OCI-LY7 (cell line): ENCODE results near the gene NLGN1. TPM values are rescaled to one million over a fixed set of nuclear protein-coding genes. Genes with fewer than 3 reads are reported as not detected.

Source experiments
- BruUV-seq: library from RNA; stranded (reverse); fragments of 400-500 nt; replicated peaks from 2 replicates; lab custom pipeline; 2021; lab: Mats Ljungman, UMichigan
- CTCF ChIA-PET: fragments of 300-600 bp; sonication (Branson Sonifier 250); formaldehyde crosslinking; loops from one replicate; lab custom pipeline; 2022; ENCODE audit warnings: antibody characterized with exemption; ENCODE audit not compliant: unreplicated experiment; lab: Charles Lee
- POLR2A ChIA-PET: fragments of 300-600 bp; sonication (Branson Sonifier 250); formaldehyde crosslinking; loops from one replicate; lab custom pipeline; 2022; ENCODE audit warnings: antibody characterized with exemption; lab: Charles Lee
- DNase-seq: peaks from one replicate; pipeline ENCODE4 v3.0.0-alpha.2; 2015; ENCODE audit warnings: low spot score
- H2AFZ ChIP-seq: fragments of 200-600 bp; sonication (generic), shearing (Covaris generic); 2 replicates; pipeline ENCODE4 v1.6.1; 2014; ENCODE audit warnings: mild to moderate bottlenecking, antibody characterized with exemption, low read length, moderate library complexity
- H3K27ac ChIP-seq: fragments of 200-600 bp; sonication (generic); 2 replicates; pipeline ENCODE4 v1.5.1; 2014; ENCODE audit warnings: mixed run types, low read depth, mild to moderate bottlenecking, moderate library complexity, low read length, inconsistent platforms; ENCODE audit not compliant: poor library complexity, severe bottlenecking
- H3K36me3 ChIP-seq: fragments of 200-600 bp; sonication (generic); 2 replicates; pipeline ENCODE4 v1.6.1; 2014; ENCODE audit warnings: mild to moderate bottlenecking, antibody characterized with exemption, low read length, moderate library complexity, mixed read lengths; ENCODE audit not compliant: insufficient read depth
- H3K4me1 ChIP-seq: fragments of 200-600 bp; sonication (generic); 2 replicates; pipeline ENCODE4 v1.5.1; 2014; ENCODE audit warnings: mild to moderate bottlenecking, low read length; ENCODE audit not compliant: insufficient read depth, poor library complexity, severe bottlenecking
- H3K4me2 ChIP-seq: fragments of 200-600 bp; sonication (generic); 2 replicates; pipeline ENCODE4 v1.6.1; 2014; ENCODE audit warnings: mild to moderate bottlenecking, low read length
- H3K4me3 ChIP-seq: fragments of 200-600 bp; sonication (generic); 2 replicates; pipeline ENCODE4 v1.5.1; 2014; ENCODE audit warnings: mild to moderate bottlenecking, low read depth, low read length; ENCODE audit not compliant: poor library complexity, severe bottlenecking
- H3K79me2 ChIP-seq: fragments of 200-600 bp; sonication (generic); 2 replicates; pipeline ENCODE4 v1.6.1; 2016; ENCODE audit warnings: low read depth, mild to moderate bottlenecking, low read length, moderate library complexity, mixed read lengths; ENCODE audit not compliant: insufficient read depth
- H3K9me2 ChIP-seq: fragments of 200-600 bp; sonication (generic); 2 replicates; pipeline ENCODE4 v1.6.1; 2016; ENCODE audit warnings: mild to moderate bottlenecking, low read length, mixed read lengths; ENCODE audit not compliant: insufficient read depth
- H3K9me3 ChIP-seq: fragments of 200-600 bp; sonication (generic); 2 replicates; pipeline ENCODE4 v1.6.1; 2014; ENCODE audit warnings: mild to moderate bottlenecking, mixed run types, low read length, mixed read lengths
- H4K20me1 ChIP-seq: fragments of 200-600 bp; sonication (generic); 2 replicates; pipeline ENCODE4 v1.6.1; 2014; ENCODE audit warnings: mild to moderate bottlenecking, antibody characterized with exemption, low read length, moderate library complexity, mixed read lengths; ENCODE audit not compliant: insufficient read depth
- EZH2phosphoT487 ChIP-seq: fragments of 200-600 bp; sonication (generic); IDR thresholded peaks from 2 replicates; pipeline ENCODE4 v1.6.1; 2018; ENCODE audit warnings: low read depth, borderline replicate concordance, mild to moderate bottlenecking, mixed run types, antibody characterized with exemption, low read length, moderate library complexity, mixed read lengths
- intact Hi-C: fragments of 100-400 bp; cut with micrococcal nuclease; formaldehyde crosslinking; loops from one replicate; pipeline ENCODE4 v1.10.0; 2022; ENCODE audit not compliant: unreplicated experiment
- total RNA-seq, 2 experiments: library from RNA; depleted of rRNA in 1 of 2; stranded (reverse); fragments of >200 nt in 1 of 2; shearing (Covaris generic) in 1 of 2; gene quantifications; 2 replicates each; pipeline ENCODE4 v1.2.3, GENCODE V29; 2014 to 2022
- TF ChIP-seq, protein P1 (sequence below): fragments of 200-600 bp; sonication (generic); conservative IDR thresholded peaks from 2 replicates; pipeline ENCODE4 v1.5.1; 2014; ENCODE audit warnings: mild to moderate bottlenecking, antibody characterized with exemption, low read length, moderate library complexity, mixed read lengths

The NLGN1 gene
- total RNA-seq, 2 experiments from 2014 or later = not detected

DNA sequence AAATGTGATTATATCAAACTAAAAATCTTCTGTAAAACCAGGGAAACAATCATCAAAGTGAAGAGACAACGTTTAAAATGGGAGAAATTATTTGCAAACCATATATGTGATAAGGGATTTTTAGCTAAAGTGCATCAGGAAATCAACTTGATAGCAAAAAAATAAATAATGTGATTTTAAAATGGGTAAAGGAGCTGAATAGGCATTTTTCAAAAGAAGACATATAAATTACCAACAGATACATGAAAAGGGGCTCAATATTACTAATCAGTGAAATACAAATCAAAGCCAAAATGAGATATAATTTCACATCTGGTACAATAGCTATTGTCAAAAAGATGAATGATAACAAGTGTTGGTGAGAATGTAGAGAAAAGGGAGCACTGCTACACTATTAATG is 924.0 kb downstream of the NLGN1 start:
- Histone ChIP-seq H3K4me1 (no peaks in the 10 kb centered on the region), H4K20me1 (no peaks in the 10 kb centered on the region), H3K79me2 (no peaks in the 10 kb centered on the region), H3K4me3 (no peak overlapping the region), H3K27ac (no peak overlapping the region), H3K9me2 (no peaks in the 10 kb centered on the region), H3K4me2 (no peak overlapping the region), H3K36me3 (no peaks in the 10 kb centered on the region), H2AFZ (no peak overlapping the region), H3K9me3 (peaks cover 9% of the 10 kb centered on the region; the same call in 1 of the 2 replicates)
- DNase-seq = no peak
- POLR2A ChIA-PET = no interaction called here
- BruUV-seq = no TSS peak
- CTCF ChIA-PET = no interaction called here
- no peak for TF ChIP-seq EZH2phosphoT487
- TF ChIP-seq, protein P1, sequence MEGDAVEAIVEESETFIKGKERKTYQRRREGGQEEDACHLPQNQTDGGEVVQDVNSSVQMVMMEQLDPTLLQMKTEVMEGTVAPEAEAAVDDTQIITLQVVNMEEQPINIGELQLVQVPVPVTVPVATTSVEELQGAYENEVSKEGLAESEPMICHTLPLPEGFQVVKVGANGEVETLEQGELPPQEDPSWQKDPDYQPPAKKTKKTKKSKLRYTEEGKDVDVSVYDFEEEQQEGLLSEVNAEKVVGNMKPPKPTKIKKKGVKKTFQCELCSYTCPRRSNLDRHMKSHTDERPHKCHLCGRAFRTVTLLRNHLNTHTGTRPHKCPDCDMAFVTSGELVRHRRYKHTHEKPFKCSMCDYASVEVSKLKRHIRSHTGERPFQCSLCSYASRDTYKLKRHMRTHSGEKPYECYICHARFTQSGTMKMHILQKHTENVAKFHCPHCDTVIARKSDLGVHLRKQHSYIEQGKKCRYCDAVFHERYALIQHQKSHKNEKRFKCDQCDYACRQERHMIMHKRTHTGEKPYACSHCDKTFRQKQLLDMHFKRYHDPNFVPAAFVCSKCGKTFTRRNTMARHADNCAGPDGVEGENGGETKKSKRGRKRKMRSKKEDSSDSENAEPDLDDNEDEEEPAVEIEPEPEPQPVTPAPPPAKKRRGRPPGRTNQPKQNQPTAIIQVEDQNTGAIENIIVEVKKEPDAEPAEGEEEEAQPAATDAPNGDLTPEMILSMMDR = no peak
- intact Hi-C loops = no loop called here

DNA sequence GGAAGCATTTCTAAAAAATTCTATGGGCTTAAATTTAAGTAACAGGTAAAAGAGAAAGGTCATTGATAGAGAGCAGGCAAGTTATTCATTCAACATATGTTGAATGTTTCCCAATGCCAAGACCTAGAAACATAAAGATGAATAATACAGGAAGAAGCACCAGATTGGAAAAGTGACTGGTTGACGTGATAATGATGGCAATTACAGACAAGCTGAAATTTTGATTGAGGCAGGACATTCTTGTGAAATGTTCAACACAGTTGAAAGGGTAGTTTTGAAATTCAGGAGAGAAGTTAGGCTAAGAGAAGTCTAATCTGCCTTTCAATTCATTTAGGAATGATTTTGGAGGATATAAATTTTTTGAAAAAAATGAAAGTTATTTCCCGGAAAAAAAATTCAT is 925.2 kb downstream of the NLGN1 start:
- no peaks in the 10 kb centered on the region for H3K79me2 ChIP-seq
- no peaks in the 10 kb centered on the region for H3K4me1 ChIP-seq
- H3K36me3 ChIP-seq = no peaks in the 10 kb centered on the region
- no peak overlapping the region for H3K27ac ChIP-seq
- ChIA-PET CTCF (no interaction called here), POLR2A (no interaction called here)
- H3K4me3 ChIP-seq = no peak overlapping the region
- H4K20me1 ChIP-seq = no peaks in the 10 kb centered on the region
- TF ChIP-seq, protein P1 = no peak
- TF ChIP-seq EZH2phosphoT487 = no peak
- intact Hi-C loops = no loop called here
- H3K4me2 ChIP-seq = no peak overlapping the region
- no TSS peak for BruUV-seq
- no peak for DNase-seq
- H3K9me2 ChIP-seq = no peaks in the 10 kb centered on the region
- H3K9me3 ChIP-seq = peaks cover 9% of the 10 kb centered on the region; the same call in 1 of the 2 replicates
- no peak overlapping the region for H2AFZ ChIP-seq

DNA sequence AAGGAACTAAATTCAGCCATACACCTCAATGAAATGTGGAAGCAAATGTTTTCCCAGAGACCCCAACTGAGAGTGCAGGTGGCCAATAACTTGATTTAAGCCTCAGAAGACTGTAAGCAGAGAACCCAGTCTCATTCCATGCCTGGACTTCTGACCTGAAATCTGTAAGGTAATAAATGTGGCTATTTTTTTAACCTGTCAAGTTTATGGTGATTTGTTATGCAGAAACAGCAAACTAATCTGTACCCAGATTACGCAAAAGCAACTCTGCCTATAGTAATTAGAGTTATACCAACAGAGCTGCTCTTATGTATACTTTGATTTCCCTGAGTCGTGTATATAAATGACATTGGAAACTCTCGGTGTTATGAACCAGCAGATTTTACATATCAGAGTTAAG is 927.6 kb downstream of the NLGN1 start:
- POLR2A ChIA-PET = no interaction called here
- Histone ChIP-seq H3K4me1 (no peaks in the 10 kb centered on the region), H3K4me3 (no peak overlapping the region), H2AFZ (no peak overlapping the region), H3K27ac (no peak overlapping the region), H3K79me2 (no peaks in the 10 kb centered on the region), H3K4me2 (no peak overlapping the region), H4K20me1 (no peaks in the 10 kb centered on the region), H3K9me3 (peaks cover 9% of the 10 kb centered on the region; the same call in 1 of the 2 replicates), H3K36me3 (no peaks in the 10 kb centered on the region), H3K9me2 (no peaks in the 10 kb centered on the region)
- BruUV-seq = no TSS peak
- TF ChIP-seq, protein P1 = no peak
- CTCF ChIA-PET = no interaction called here
- DNase-seq = no peak
- intact Hi-C loops = no loop called here
